Measurements from ENCODE around the gene FOXI3.
"Not testable (repeated sequence)": the region's sequence is repeated elsewhere in the genome, so short reads cannot be mapped to it uniquely, and the experiment has no call there.

The FOXI3 gene

DNA sequence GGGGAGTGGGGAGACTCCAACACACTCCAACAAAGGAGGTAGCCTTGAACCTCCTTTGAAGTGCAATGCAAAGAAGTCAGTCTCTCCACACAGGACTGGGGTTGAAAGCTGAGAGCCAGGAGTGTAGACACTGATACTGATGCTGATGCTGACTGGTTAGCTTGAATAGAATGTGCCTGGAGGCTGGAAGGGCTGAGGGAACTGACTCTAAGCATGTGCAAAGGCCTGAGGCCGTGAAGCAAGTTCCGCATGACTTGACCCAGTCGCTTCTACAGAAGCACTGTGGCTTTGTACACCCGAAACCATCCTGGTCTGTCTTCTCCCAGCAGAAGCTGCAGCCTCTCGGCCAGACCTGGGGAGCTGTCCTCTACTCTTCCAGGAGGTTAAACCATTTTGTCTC, 10.4 kb downstream of the FOXI3 start:
- no peak for DNase-seq (ENCODE audit: low spot score)

DNA sequence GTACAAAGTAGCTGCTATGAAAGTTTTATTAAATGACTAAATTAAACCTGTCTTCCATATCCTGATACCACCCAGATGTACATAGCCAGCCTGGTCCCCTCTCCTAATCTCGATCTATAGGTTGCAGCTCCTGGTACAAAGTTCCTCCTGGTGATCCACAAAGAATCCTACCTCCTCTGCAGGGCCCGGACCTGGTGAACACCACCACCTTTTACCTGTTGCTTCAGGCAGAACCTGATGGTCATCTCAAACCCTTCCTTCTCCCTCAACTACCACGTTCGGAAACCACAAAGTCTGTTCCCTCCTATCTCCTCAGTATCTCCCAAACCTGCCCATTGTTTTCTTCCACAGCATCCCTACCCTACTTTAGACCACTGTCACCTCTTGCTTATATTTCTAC, 15.5 kb downstream of the FOXI3 start:
- DNase-seq (ENCODE audit: low spot score), result no peak

GRCh38 chr2:88429929-88430328, 22.6 kb downstream of the FOXI3 start:
- DNase-seq (ENCODE audit: low spot score), result no peak

DNA sequence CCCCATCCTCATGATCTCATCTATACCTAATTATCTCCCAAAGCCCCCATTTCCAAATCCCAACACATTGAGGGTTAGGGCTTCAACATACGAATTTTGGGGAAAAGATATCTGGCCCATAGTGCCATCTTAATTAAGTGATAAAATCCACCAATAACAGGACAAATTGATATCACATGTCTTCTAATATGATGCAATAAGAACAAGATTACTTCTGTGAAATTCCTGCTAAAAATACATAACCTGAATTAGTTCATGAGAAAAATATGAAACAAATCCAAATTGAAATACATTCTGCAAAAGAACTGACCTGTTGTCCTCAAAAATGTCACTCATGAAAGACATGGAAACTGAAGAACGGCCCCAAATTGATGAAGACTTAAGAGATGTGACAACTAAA, 28.8 kb downstream of the FOXI3 start:
- no peak for DNase-seq (ENCODE audit: low spot score)

GRCh38 chr2:88419051-88419450, 33.4 kb downstream of the FOXI3 start:
- not testable (repeated sequence) for DNase-seq (ENCODE audit: low spot score)

- no peak for DNase-seq (ENCODE audit: low spot score)
Measured at GRCh38 chr2:88416016-88416663, 36.4 kb downstream of the FOXI3 start.

DNA sequence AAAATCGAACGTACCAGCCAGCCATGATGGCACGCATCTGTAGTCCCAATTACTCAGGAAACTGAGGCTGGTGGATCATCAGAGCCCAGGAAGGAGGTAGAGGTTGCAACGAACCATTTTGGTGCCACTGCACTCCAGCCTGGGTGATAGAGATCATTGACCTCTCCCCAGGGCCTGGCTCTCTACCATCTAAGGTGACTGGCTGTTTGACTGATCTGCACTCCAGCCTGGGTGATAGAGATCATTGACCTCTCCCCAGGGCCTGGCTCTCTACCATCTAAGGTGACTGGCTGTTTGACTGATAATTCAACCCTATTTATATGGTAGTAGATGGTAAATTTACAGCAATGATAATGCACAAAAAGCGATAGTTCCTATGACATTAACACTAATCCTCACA, 43.6 kb downstream of the FOXI3 start:
- DNase-seq (ENCODE audit: low spot score), result not testable (repeated sequence)

- DNase-seq (ENCODE audit: low spot score), result no peak
Measured at GRCh38 chr2:88400037-88400767, 52.3 kb downstream of the FOXI3 start.

GRCh38 chr2:88398180-88398579, 54.3 kb downstream of the FOXI3 start:
- DNase-seq (ENCODE audit: low spot score), result no peak
